HG03460 (cell line): ENCODE data around the gene PPP1R13B.

ENCODE experiments used
- ATAC-seq: cut with Tn5 transposase; IDR thresholded peaks from one replicate; pipeline ENCODE4 v1.9.1; 2021; ENCODE audit not compliant: unreplicated experiment

Gene PPP1R13B

GRCh38 chr14:103746701-103747100 is 100.7 kb downstream of the PPP1R13B start:
- ATAC-seq, result no peak

DNA sequence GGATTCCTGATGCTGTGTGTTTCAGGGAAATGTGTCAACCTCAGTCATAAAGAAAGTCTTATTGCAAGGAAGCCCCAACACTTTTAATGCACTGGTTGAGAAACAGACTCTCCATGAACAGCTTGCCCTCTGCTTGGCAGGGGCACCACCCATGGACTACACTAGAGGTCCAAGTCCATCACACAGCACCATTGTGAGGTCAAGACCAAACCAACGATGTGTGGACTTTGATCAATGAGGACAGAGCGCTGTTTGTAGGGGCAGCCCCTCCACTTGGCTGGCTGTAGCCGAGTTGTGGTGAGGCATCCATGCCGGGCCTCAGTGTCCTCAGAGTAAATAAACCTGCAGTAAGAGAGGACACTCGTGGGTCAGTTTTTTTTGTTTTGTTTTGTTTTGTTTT is 102.0 kb downstream of the PPP1R13B start:
- no peak for ATAC-seq

GRCh38 chr14:103744621-103745395 is 102.6 kb downstream of the PPP1R13B start:
- no peak for ATAC-seq

DNA sequence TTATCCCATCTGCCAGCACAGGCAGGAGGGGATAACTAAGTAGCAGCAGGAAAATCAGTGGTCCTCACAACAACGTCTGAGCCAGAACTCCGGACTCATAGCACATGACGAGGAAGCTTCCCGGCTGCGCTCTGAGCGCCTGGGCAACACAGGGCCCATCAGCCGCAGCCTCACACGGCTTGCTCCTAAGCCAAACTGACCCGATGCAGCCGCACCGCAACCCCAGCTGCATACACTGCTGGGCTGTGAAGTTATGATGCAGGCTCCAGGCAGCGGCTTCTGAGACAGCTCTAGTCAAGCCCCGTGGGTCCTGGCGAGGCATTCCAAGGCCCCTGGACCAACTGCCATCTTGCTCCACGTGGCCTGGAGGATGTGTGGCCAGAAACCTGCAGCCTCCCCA is 103.7 kb downstream of the PPP1R13B start:
- no peak for ATAC-seq

DNA sequence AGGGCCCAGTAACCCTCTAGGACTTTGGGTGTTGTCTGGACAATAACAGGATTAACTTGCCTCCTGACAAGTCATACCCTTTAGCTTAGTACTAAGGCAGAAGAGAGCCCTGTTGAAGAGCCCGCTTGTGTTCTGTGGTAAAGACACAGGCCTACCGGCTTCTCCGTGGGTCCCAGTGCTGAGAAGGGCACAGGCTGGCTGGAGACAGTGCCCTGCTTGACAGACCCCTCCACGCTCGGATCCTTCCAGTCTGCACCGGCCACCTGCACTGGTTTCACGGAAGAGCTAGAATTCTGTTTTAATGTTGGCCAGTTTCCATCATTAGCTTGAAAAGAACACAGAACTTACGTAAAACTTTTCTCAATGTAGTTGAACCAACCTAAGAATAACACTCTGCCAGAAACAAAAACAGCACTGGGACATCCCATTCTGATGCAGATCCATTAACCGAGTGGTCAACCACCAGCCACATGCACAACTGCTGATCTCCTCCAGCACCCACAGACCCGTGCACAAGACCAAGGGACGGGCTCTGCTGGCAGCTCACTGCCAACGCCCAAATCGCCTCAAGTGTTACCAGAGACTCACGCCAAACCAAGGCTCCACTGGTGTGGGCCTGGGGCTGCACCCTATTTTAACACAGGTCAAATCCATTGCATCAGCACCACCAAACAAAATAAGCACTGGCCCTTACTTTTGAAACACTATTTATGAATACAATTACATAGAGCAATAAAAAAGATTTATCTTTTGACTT is 104.7 kb downstream of the PPP1R13B start:
- ATAC-seq, result no peak

GRCh38 chr14:103741876-103742275 is 105.5 kb downstream of the PPP1R13B start:
- ATAC-seq, result no peak

GRCh38 chr14:103740991-103741689 is 106.2 kb downstream of the PPP1R13B start:
- ATAC-seq, result no peak

DNA sequence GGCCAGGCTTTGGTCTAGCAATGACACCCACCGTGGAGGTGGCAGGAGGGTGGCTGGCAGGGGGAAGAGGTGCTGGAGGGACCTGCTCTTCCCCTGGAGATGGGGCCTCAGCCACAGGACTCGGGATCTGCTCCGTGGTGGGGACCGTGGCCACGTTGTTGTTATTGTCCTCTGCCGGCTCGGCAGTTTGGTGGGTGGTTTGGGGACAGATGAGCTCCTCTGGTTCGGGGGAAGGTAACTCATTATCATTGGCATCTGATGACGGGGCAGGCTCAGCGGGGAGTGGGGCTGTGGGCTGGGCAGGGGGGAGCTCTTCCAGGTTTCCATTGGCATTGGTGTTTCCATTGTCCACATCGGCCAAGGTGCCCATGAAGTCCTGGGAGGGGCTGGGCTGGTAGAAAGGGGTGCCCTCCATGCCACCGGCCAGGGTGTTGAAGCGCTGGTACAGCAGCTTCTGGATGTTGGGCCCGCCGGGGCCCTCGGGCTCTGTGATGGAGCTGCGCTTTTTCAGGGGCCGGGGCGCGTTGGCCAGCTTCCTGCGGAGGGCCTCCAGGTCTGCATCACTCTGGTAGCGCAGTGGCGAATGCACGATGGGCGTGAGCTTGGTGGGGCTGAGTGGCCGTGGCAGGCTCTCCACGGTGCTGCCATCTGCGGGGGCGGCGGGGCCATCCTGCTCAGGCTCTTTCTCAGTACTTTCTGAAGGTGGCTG is 107.4 kb downstream of the PPP1R13B start:
- no peak for ATAC-seq

- ATAC-seq, result no peak
These were observed 107.9 kb downstream of the PPP1R13B start for GRCh38 chr14:103739466-103739792.

DNA sequence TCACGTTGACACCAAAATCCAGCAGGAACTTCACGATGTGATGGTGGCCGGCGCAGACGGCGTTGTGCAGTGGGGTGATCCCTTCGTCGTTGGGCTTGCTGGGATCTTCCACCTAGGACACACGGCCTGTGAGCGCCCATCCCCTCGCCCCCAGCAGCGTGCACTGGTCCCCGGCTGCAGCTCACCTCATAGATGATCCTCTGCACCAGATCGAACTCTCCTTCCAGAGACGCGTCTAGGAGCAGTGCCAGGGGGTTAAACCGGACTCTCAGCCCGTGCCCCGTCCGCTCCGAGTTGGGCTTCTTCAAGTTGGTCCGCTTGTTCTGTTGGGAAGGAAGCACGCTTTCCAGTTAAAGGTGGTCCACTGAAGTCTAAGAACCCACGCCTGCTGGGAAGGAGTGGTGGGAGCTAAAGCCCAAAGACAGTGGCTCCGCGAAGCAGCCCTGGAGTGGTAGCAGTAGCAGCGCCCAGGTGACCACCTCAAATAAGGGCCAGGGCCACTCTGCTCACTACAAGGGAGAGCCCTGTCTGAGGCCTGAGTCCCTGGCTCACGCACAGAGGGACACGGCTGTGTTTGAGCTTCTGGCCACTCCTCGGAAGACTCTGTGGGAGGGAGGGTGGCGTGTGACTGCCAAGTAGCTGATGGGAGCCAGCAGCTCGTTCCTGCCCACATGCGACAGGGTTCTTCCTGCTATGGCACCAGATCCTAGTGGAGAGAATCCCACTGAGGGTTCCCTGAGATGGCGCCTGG is 108.5 kb downstream of the PPP1R13B start:
- ATAC-seq, result no peak

DNA sequence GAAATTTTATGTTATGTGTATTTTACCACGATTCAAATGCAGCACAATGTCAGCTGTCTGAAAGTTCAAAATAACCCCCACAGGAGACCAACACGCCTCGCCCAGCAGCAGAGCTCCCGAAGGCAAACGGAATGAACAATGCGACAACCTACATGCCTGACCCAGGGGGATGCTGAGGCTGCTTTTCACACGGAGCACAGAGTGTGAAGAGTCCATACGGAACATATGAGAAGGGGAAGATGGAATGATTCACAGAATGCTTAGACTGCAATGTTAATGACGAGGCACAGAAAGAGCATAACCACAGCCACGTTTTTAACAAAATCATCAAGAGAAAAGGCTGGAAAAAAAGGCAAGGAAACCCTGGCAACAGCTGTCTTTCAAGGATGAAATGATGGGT is 109.2 kb downstream of the PPP1R13B start:
- no peak for ATAC-seq

- ATAC-seq, result no peak
These were observed 109.8 kb downstream of the PPP1R13B start for GRCh38 chr14:103737432-103738045.

DNA sequence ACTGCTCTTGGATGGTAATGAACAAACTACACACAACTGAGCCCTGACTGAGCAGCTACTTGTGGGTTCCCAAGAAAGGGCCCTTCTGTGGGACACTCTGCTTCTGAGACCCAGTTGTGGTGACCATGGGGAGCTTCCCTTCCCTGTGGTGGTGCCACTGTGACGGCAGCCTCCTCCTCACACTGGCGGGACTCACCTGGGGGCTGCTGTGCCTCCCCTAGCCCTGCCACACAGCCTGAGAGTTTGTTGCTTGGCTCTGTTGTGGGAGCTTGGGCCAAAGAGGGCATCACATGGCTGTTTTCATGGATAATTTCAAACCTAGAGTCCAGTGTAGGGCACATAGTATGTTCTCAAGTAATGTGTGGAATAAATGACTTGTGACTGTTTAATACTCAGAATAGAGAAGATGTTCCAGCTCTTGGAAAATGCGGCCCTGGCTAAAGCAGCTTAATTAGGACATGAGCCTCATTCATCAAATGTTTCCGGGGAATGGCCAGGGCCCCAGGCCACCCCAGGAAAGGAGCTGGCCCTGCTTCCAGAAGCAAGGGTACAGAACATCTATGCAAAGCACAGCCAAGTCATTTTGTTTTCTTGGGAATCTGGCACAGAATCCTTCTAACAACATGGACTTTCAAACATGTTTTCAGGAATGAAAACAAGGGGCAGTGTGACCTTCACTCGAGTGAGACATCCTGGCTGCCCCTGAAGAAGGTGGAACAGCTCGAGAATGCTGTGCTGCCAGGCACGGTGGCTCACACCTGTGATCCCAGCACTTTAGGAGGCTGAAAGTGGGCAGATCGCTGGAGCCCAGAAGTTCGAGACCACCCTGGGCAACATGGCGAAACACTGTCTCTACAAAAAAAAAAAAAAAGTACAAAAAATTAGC is 110.6 kb downstream of the PPP1R13B start:
- no peak for ATAC-seq

DNA sequence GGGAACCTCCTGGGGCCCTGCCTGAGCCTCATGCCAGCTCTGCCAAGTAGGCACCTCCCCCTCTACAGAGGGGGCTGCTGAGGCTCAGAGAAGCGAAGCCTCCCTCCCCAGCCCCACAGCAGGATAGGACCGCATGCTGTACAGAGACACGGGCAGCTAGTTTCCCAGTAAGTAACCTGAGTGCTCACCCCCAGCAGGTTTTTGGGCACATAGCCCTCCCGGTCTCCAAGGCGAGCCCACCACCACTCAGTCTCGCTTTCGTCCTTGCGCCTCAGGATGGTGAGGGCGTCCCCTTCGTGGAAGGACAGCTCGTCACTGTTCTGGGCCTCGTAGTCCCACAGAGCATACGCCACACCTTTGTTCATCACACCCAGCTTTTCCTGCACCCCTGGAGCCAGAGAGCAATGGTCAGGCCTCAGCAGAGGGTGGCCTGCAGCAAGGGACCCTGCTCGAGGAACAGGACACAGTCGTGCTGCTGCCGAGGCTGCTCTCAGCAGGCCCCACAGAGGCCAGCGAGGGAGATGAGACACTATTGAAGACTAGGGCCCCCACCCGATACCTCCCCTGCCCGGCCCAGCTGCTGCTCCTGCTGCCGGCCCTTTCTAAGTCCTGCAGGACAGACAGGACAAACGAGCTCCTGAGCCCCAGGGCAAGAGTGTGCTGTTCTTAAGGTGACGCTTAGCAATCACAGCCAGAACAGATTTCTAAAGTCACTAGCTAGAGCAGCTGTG is 111.4 kb downstream of the PPP1R13B start:
- no peak for ATAC-seq

DNA sequence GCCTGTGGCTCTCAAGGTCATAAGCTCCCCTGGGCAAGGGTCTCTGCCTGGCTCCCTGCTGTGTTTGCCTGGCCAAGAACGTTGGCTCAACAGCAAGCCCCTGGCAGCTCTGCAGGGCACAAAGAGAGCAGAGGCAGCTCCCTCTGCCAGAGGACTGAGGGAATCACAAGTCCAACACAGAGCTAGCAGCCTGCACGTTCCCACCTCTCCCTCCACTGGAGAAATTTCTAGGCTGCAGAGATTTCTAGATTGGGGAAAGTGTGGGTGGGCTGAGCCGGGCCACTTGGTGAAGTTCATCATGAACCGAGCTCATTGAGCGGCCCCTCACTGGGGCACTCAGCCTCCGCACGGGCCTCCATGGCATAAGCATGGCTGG is 111.9 kb downstream of the PPP1R13B start:
- no peak for ATAC-seq

GRCh38 chr14:103735022-103735421 is 112.4 kb downstream of the PPP1R13B start:
- ATAC-seq, result no peak

GRCh38 chr14:103734081-103734888 is 113.1 kb downstream of the PPP1R13B start:
- ATAC-seq, result no peak

GRCh38 chr14:103733651-103734050 is 113.7 kb downstream of the PPP1R13B start:
- no peak for ATAC-seq
